ENCODE measurements around the gene PRR20A.

- TF ChIP-seq POLR2AphosphoS5 (IDR thresholded peaks at IDR 0.05; ENCODE audit: low read depth, low read length) (no peak), TAF1 (IDR thresholded peaks at IDR 0.05; ENCODE audit: borderline replicate concordance, low read depth, low read length) (no peak), POLR2A (IDR thresholded peaks at IDR 0.05; ENCODE audit: low read depth, low read length) (no peak)
Measured at GRCh38 chr13:57136093-57136492, 4.6 kb upstream of the PRR20A start.
